ENCODE measurements around the gene DAGLB. TPM values are rescaled to one million over a fixed set of nuclear protein-coding genes. Genes with fewer than 3 reads are reported as not detected.
"Not testable (repeated sequence)": the region's sequence is repeated elsewhere in the genome, so short reads cannot be mapped to it uniquely, and the experiment has no call there.

The DAGLB gene
- total RNA-seq, 1 experiment from 2014 or later, result 27.1 TPM

- DNase-seq (ENCODE audit: low spot score), result no peak
Observed at GRCh38 chr7:6430974-6431373, 16.8 kb downstream of the DAGLB start.

- no peak for DNase-seq (ENCODE audit: low spot score)
Observed at GRCh38 chr7:6430271-6430940, 17.3 kb downstream of the DAGLB start.

- DNase-seq (ENCODE audit: low spot score), result no peak
Observed at GRCh38 chr7:6425948-6426347, 21.8 kb downstream of the DAGLB start.

GRCh38 chr7:6423942-6424701 is 23.6 kb downstream of the DAGLB start:
- no peak for DNase-seq (ENCODE audit: low spot score)

GRCh38 chr7:6422926-6423632 is 24.7 kb downstream of the DAGLB start:
- DNase-seq (ENCODE audit: low spot score), result no peak

GRCh38 chr7:6422095-6422494 is 25.7 kb downstream of the DAGLB start:
- no peak for DNase-seq (ENCODE audit: low spot score)

GRCh38 chr7:6420680-6421079 is 27.1 kb downstream of the DAGLB start:
- no peak for DNase-seq (ENCODE audit: low spot score)

GRCh38 chr7:6419310-6419773 is 28.4 kb downstream of the DAGLB start:
- DNase-seq (ENCODE audit: low spot score), result no peak

GRCh38 chr7:6417408-6417807 is 30.3 kb downstream of the DAGLB start:
- no peak for DNase-seq (ENCODE audit: low spot score)

GRCh38 chr7:6416516-6417145 is 31.1 kb downstream of the DAGLB start:
- peak; percentile 60 for DNase-seq (ENCODE audit: low spot score)

GRCh38 chr7:6413637-6414036 is 34.1 kb downstream of the DAGLB start:
- no peak for DNase-seq (ENCODE audit: low spot score)

- no peak for DNase-seq (ENCODE audit: low spot score)
Observed at GRCh38 chr7:6409944-6410693, 37.6 kb downstream of the DAGLB start.

GRCh38 chr7:6409091-6409490 is 38.7 kb downstream of the DAGLB start:
- no peak for DNase-seq (ENCODE audit: low spot score)

- no peak for DNase-seq (ENCODE audit: low spot score)
Observed at GRCh38 chr7:6407434-6407833, 40.3 kb downstream of the DAGLB start.

- no peak for DNase-seq (ENCODE audit: low spot score)
Observed at GRCh38 chr7:6406121-6406520, 41.6 kb downstream of the DAGLB start.

- DNase-seq (ENCODE audit: low spot score), result no peak
Observed at GRCh38 chr7:6403907-6404306, 43.8 kb downstream of the DAGLB start.

- DNase-seq (ENCODE audit: low spot score), result no peak
Observed at GRCh38 chr7:6402741-6403140, 45.0 kb downstream of the DAGLB start.

GRCh38 chr7:6402041-6402440 is 45.7 kb downstream of the DAGLB start:
- DNase-seq (ENCODE audit: low spot score), result no peak

GRCh38 chr7:6401536-6401935 is 46.2 kb downstream of the DAGLB start:
- DNase-seq (ENCODE audit: low spot score), result no peak

- not testable (repeated sequence) for DNase-seq (ENCODE audit: low spot score)
Observed at GRCh38 chr7:6400243-6401105, 47.3 kb downstream of the DAGLB start.
